Ishikawa (cell line): ENCODE data around the gene ZBTB16.

Source experiments
- CEBPB ChIP-seq: IDR thresholded peaks from 2 replicates; pipeline ENCODE4 v1.6.1; 2012
- CREB1 ChIP-seq: IDR thresholded peaks from 2 replicates; pipeline ENCODE4 v1.6.1; 2012; ENCODE audit warnings: low read depth
- EGR1 ChIP-seq: IDR thresholded peaks from 2 replicates; pipeline ENCODE4 v1.6.1; 2012
- EP300 ChIP-seq: IDR thresholded peaks from 2 replicates; pipeline ENCODE4 v1.6.1; 2012; ENCODE audit warnings: borderline replicate concordance
- FOXM1 ChIP-seq: IDR thresholded peaks from 2 replicates; pipeline ENCODE4 v1.6.1; 2012; ENCODE audit warnings: low read depth, borderline replicate concordance
- NFIC ChIP-seq: IDR thresholded peaks from 2 replicates; pipeline ENCODE4 v1.6.1; 2012
- RAD21 ChIP-seq: IDR thresholded peaks from 2 replicates; pipeline ENCODE4 v1.6.1; 2012; ENCODE audit warnings: low read depth
- TAF1 ChIP-seq: IDR thresholded peaks from 2 replicates; pipeline ENCODE4 v1.6.1; 2012; ENCODE audit warnings: low read depth, mild to moderate bottlenecking
- TCF12 ChIP-seq: IDR thresholded peaks from 2 replicates; pipeline ENCODE4 v1.6.1; 2012; ENCODE audit warnings: low read depth
- TEAD4 ChIP-seq: IDR thresholded peaks from 2 replicates; pipeline ENCODE4 v1.6.1; 2012
- YY1 ChIP-seq: IDR thresholded peaks from 2 replicates; pipeline ENCODE4 v1.6.1; 2012; ENCODE audit warnings: low read depth
- ZBTB7A ChIP-seq: IDR thresholded peaks from 2 replicates; pipeline ENCODE4 v1.6.1; 2012; ENCODE audit warnings: low read depth
- TF ChIP-seq, protein P1 (sequence below): IDR thresholded peaks from 2 replicates; pipeline ENCODE4 v1.6.1; 2012
- TF ChIP-seq, protein P2 (sequence below): IDR thresholded peaks from 2 replicates; pipeline ENCODE4 v1.6.1; 2012
- TF ChIP-seq, protein P3 (sequence below): IDR thresholded peaks from 2 replicates; pipeline ENCODE4 v1.6.1; 2012; ENCODE audit warnings: low read depth, mild to moderate bottlenecking

The ZBTB16 gene

DNA sequence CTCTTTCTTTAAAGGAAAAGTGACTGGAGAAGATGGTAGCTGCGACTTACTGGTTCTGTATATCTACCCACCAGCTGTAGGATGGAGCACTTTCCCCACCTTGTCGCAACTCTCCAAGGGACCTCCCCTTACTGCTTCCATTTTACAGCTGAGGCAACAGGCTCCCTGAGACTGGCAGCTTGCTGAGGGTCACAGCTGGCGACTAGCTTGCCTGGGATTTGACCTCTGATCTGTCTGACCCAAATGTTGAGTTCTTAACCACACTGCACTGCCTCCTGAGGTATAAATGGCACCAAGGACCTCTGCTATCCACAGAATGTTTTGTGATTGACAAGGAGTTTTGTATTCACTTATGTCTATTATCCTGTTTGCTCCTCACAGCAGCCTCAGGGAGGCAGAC lies 121.7 kb downstream of the ZBTB16 start:
- no peak for TF ChIP-seq YY1
- TF ChIP-seq NFIC = no peak
- TF ChIP-seq TAF1 = no peak
- TF ChIP-seq FOXM1 = no peak
- no peak for TF ChIP-seq RAD21
- TF ChIP-seq, protein P1, sequence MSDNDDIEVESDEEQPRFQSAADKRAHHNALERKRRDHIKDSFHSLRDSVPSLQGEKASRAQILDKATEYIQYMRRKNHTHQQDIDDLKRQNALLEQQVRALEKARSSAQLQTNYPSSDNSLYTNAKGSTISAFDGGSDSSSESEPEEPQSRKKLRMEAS = no peak
- no peak for TF ChIP-seq EGR1
- TF ChIP-seq, protein P2, sequence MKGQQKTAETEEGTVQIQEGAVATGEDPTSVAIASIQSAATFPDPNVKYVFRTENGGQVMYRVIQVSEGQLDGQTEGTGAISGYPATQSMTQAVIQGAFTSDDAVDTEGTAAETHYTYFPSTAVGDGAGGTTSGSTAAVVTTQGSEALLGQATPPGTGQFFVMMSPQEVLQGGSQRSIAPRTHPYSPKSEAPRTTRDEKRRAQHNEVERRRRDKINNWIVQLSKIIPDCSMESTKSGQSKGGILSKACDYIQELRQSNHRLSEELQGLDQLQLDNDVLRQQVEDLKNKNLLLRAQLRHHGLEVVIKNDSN = no peak

DNA sequence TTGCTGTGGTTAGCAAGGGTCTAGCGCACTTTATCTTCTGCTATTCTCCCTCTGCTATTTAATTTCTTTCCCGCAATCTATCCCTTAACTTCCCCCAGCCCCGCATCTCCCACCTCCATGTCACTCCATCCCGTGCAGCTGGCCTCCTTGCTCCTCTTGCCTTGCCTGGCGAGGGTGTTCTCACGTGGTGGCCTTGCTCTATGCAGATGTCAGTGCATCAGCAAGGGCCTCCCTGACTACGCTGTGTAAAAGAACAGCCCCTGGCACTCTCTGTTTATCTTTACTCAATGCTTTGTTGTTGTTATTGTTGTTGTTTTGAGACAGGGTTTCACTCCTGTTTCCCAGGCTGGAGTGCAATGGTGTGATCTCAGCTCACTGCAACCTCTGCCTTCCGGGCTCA lies 122.2 kb downstream of the ZBTB16 start:
- TF ChIP-seq EP300 (no peak), FOXM1 (no peak), RAD21 (no peak), TEAD4 (no peak), CEBPB (no peak), YY1 (no peak), CREB1 (no peak), EGR1 (no peak), NFIC (no peak)
- TF ChIP-seq, protein P1 = no peak

DNA sequence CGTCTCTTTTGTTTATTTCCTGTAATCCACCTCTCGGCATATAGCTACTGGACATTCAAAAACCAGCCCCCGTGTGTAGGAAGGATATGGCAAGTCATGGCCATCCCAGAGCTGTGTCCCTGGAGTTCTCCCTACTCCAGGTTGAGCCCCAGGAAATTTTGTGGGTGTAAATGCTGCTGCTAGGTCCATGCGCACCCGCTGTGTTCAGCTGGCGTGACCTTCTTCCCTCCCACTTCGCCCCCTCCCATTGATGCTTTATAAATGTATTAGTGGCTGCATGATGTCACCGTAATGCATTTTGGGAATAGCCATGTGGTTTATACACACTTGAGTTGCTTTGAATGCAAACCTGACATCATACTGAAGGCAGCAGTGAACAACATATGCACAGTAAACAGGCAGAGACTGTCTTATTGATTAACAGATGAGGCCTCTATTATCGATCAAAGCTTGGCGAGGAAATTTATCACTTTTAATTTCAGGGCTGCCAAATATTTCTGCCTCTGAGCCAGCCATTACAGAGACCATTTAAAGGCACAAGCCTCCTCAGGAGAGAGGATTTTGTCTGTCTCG lies 123.0 kb downstream of the ZBTB16 start:
- no peak for TF ChIP-seq EP300
- TF ChIP-seq TCF12 = no peak
- TF ChIP-seq, protein P2 = no peak
- no peak for TF ChIP-seq EGR1
- no peak for TF ChIP-seq ZBTB7A
- TF ChIP-seq CREB1 = no peak
- no peak for TF ChIP-seq TEAD4
- TF ChIP-seq TAF1 = no peak
- no peak for TF ChIP-seq NFIC
- no peak for TF ChIP-seq YY1

DNA sequence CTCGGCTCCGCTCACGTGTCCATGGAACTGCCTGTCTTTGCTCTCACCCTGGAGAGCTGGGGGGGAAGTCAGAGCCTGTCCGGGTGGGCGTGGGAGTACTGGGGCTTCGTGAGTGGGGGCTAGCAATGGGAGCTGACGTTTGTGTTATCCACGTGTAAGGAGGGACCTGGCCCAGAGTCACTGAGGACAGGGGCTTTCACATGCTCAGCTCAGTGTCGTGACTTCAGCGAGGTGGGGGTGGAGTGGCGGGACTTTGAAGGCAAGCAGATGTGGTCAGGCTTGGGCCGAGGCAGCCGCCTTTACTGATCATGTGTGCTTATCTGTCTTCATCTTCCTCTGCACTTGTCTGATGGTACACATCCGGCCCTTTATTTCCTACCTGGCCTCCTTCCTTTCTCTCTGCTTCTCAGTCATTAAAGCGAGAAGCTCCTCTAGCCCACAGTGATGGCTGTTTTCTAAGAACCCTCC lies 123.6 kb downstream of the ZBTB16 start:
- TF ChIP-seq TAF1 (no peak), EGR1 (no peak), FOXM1 (no peak), RAD21 (no peak), CEBPB (no peak), YY1 (no peak), EP300 (no peak), TEAD4 (no peak), TCF12 (no peak), CREB1 (no peak), ZBTB7A (no peak)
- TF ChIP-seq, protein P1 = no peak
- TF ChIP-seq, protein P3, sequence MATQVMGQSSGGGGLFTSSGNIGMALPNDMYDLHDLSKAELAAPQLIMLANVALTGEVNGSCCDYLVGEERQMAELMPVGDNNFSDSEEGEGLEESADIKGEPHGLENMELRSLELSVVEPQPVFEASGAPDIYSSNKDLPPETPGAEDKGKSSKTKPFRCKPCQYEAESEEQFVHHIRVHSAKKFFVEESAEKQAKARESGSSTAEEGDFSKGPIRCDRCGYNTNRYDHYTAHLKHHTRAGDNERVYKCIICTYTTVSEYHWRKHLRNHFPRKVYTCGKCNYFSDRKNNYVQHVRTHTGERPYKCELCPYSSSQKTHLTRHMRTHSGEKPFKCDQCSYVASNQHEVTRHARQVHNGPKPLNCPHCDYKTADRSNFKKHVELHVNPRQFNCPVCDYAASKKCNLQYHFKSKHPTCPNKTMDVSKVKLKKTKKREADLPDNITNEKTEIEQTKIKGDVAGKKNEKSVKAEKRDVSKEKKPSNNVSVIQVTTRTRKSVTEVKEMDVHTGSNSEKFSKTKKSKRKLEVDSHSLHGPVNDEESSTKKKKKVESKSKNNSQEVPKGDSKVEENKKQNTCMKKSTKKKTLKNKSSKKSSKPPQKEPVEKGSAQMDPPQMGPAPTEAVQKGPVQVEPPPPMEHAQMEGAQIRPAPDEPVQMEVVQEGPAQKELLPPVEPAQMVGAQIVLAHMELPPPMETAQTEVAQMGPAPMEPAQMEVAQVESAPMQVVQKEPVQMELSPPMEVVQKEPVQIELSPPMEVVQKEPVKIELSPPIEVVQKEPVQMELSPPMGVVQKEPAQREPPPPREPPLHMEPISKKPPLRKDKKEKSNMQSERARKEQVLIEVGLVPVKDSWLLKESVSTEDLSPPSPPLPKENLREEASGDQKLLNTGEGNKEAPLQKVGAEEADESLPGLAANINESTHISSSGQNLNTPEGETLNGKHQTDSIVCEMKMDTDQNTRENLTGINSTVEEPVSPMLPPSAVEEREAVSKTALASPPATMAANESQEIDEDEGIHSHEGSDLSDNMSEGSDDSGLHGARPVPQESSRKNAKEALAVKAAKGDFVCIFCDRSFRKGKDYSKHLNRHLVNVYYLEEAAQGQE = no peak

DNA sequence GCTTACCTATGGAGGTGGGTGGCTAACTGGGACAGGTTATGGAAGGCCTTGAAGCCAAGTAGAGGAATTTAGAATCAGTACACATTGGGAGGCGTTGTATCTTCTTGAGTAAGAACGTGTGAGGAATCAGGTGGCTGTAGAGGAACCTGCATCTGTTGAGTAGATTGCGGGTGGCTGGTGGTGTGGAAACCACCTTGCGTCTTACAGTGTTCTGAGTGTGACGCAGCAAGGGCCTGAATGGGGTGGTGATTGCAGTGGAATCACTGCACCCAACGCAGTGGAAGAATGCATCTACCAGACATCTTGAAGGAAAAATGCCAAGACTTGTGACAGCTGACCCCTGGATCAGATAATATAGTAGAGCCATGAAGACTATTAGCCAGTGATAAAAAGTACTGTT lies 125.9 kb downstream of the ZBTB16 start:
- TF ChIP-seq TCF12 (no peak), YY1 (no peak), ZBTB7A (no peak)
- TF ChIP-seq, protein P1 = no peak

DNA sequence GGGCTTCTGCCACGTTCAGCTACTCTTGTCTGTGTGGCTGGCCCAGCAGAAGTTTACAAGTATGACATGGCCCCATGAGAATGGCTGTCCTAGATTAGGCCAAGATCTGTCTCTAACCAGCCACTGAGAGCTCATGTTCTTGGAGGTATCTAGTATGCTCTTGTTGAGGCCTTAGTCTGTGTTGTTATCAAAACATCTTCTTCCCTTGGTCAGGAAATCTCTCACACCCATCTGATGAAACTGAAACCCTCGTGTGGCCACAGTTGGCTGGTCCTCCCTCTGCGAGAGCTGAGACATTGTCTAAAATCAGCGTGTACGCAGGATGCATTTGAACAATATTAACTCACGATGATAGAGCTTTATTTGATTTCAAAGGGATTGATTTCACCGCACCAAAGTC lies 127.7 kb downstream of the ZBTB16 start:
- no peak for TF ChIP-seq RAD21
- no peak for TF ChIP-seq FOXM1
- TF ChIP-seq YY1 = no peak
- no peak for TF ChIP-seq CEBPB
- no peak for TF ChIP-seq TCF12
- no peak for TF ChIP-seq EP300
- TF ChIP-seq, protein P1 = no peak
- TF ChIP-seq EGR1 = no peak
- TF ChIP-seq ZBTB7A = no peak
- TF ChIP-seq TAF1 = no peak

DNA sequence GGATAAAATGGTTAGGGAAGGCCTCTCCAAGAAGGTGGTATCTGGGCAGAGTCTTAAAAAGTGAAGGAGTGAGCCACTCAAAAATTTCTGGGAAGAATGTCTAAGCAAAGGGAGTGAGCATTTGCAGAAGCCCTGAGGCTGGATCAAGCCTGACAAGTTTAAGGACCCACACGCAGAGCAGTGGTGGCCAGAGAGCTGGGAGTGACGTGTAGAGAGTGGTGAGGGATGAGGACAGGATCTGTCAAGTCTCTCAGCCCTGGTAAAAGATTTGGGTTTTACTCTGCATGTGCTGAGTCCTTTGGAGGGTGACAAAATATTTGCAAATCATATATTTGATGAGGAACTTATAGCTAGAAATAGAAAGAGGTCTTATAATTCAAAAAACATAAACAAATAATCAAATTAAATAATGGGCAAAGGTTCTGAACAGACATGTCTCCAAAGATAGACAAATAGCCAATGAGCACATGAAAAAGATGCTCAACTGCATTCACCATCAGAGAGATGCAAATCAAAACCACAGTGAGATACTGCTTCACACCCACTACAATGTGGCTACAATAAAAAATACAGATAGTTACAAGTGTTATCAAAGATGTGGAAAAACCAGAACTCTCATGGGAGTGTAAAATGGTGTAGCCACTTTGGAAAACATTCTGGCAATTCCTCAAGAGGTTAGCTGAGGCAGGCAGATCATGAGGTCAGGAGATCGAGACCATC lies 129.5 kb downstream of the ZBTB16 start:
- TF ChIP-seq, protein P2 = no peak
- TF ChIP-seq FOXM1 (no peak), CREB1 (no peak), RAD21 (no peak), NFIC (no peak), TCF12 (no peak), EP300 (no peak), CEBPB (no peak), ZBTB7A (no peak), EGR1 (no peak), TAF1 (no peak), TEAD4 (no peak), YY1 (no peak)
- TF ChIP-seq, protein P1 = no peak
- TF ChIP-seq, protein P3 = no peak
